ENCODE results near the gene MPZL2.

The MPZL2 gene

DNA sequence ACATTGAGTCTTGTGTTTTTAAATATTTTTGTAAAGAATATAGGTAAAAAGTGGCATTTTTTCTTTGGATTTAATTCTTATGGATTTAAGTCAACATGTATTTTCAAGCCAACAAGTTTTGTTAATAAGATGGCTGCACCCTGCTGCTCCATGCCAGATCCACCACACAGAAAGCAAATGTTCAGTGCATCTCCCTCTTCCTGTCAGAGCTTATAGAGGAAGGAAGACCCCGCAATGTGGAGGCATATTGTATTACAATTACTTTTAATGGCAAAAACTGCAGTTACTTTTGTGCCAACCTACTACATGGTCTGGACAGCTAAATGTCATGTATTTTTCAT, 40.1 kb upstream of the MPZL2 start:
- no peak overlapping the region for H3K9ac ChIP-seq (ENCODE audit: low read depth, low read length)
- H3K4me3 ChIP-seq (ENCODE audit: low read depth, low read length), result no peak overlapping the region
- H3K4me1 ChIP-seq (ENCODE audit: control insufficient read depth, insufficient read depth, low read length), result no peaks in the 10 kb centered on the region

DNA sequence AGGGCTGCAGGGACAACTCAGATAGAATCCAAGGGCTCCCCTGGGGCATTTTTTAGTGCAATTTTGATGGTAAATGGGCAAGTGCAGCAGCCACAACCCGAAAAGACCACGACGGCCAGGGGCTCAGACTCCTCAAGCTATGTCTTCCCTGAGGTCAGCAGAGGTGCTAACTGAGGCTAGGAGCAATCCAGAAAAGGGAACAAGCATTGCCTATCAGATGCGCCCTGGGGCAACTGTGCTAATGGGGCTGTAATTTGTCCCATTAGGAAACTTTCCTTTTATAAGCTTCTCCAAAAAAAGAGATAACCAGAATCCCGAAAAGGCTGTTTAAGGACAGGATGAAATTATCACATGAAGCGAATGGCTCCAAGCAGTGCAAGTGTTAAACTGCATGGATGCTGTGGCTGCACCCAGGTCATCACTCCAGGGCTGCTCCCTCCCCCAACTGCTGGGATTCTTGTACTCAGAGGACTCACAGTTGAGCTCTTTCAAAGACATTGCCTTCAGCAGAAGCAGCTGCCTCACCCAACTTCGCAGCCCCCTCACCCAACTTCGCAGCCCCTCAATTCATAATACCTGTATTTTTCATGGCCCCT, 37.6 kb upstream of the MPZL2 start:
- Histone ChIP-seq H3K9ac (ENCODE audit: low read depth, low read length) (no peak overlapping the region), H3K27ac (ENCODE audit: low read depth, low read length) (no peak overlapping the region), H3K27me3 (ENCODE audit: control insufficient read depth, insufficient read depth, low read length) (no peaks in the 10 kb centered on the region; the same call in 1 of the 2 replicates), H3K36me3 (ENCODE audit: control insufficient read depth, insufficient read depth, low read length) (no peaks in the 10 kb centered on the region), H3K4me1 (ENCODE audit: control insufficient read depth, insufficient read depth, low read length) (no peaks in the 10 kb centered on the region), H3K4me3 (ENCODE audit: low read depth, low read length) (no peak overlapping the region), H3K9me3 (ENCODE audit: control insufficient read depth, insufficient read depth, low read length) (no peaks in the 10 kb centered on the region)

More for the DNA sequence above, 40.1 kb upstream of the MPZL2 start:
- Histone ChIP-seq H3K9me3 (ENCODE audit: control insufficient read depth, insufficient read depth, low read length) (no peaks in the 10 kb centered on the region), H3K27ac (ENCODE audit: low read depth, low read length) (no peak overlapping the region), H3K27me3 (ENCODE audit: control insufficient read depth, insufficient read depth, low read length) (no peaks in the 10 kb centered on the region; the same call in 1 of the 2 replicates), H3K36me3 (ENCODE audit: control insufficient read depth, insufficient read depth, low read length) (no peaks in the 10 kb centered on the region)

DNA sequence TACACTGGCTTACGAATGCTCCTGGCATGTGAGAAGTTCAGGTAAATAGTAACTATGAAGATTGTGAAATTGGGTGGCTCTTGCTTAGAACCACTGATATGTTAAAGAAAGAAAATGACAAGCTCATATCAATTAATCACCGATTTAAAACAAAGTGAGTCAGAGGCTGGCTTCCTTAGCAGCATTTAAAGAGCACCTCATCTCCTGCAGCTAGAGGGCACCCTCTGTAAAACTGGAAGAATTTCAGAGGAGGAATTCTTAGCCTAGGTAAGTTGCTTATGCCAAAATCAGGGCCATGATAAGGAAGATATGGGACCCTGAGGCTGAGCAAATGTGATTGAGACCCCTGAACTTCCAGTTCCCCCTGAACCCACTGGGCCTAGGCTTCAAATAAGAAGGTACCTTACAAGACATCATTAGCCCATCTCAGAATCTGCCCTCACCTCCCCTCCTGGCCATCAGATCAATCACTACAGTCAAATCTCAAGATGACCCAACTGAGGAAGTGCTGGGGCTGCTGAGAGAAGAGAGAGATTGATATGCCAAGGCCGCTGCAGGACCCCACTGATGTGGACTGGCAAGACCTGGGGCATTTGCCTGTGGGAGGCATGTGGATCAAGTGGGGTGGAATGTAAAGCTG, 31.8 kb upstream of the MPZL2 start:
- no peaks in the 10 kb centered on the region for H3K9me3 ChIP-seq (ENCODE audit: control insufficient read depth, insufficient read depth, low read length)
- no peaks in the 10 kb centered on the region for H3K36me3 ChIP-seq (ENCODE audit: control insufficient read depth, insufficient read depth, low read length)

DNA sequence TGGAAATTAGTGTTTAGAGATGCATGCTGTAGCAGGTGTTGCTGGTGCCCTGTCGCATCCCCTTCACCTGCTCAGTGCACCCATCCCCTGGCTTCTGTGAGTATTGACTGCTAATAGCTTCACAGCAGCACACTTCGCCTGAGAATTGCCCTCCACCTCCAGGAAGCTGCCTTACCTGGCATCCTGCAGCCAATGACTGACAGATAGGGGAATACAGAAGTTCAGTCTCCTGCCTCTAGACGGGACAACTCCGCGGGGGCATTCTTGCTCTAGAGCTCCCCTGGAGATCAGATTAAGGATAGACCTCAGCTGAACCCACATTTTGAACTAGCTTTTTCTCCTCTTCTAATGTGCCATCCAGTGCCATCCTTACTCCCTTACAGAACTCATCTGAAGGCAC, 31.1 kb upstream of the MPZL2 start:
- Histone ChIP-seq H3K9me3 (ENCODE audit: control insufficient read depth, insufficient read depth, low read length) (no peaks in the 10 kb centered on the region), H3K36me3 (ENCODE audit: control insufficient read depth, insufficient read depth, low read length) (no peaks in the 10 kb centered on the region), H3K4me1 (ENCODE audit: control insufficient read depth, insufficient read depth, low read length) (no peaks in the 10 kb centered on the region), H3K4me3 (ENCODE audit: low read depth, low read length) (no peak overlapping the region), H3K9ac (ENCODE audit: low read depth, low read length) (no peak overlapping the region), H3K27me3 (ENCODE audit: control insufficient read depth, insufficient read depth, low read length) (peaks cover 3% of the 10 kb centered on the region; the same call in 1 of the 2 replicates), H3K27ac (ENCODE audit: low read depth, low read length) (no peak overlapping the region)

More for the DNA sequence above, 31.8 kb upstream of the MPZL2 start:
- Histone ChIP-seq H3K27ac (ENCODE audit: low read depth, low read length) (no peak overlapping the region), H3K4me1 (ENCODE audit: control insufficient read depth, insufficient read depth, low read length) (no peaks in the 10 kb centered on the region), H3K9ac (ENCODE audit: low read depth, low read length) (no peak overlapping the region), H3K4me3 (ENCODE audit: low read depth, low read length) (no peak overlapping the region), H3K27me3 (ENCODE audit: control insufficient read depth, insufficient read depth, low read length) (peaks cover 3% of the 10 kb centered on the region; the same call in 1 of the 2 replicates)

DNA sequence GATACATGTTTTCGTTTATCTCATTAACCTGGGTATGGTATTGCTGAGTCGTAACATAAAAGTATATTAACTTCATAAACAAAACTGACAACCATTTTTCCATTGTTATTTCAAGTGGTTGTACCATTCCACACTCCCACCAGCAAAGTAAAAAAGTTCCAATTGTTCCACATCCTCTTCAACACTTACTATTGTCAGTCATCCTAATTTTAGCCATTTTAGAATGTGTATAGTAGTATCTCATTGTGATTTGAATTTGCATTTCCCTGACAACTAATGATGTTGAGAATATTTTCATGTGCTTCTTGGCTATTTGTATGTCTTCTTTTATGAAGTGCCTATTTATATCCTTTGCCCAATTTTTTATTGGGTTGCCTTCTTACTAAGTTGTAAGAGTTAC, 30.0 kb upstream of the MPZL2 start:
- Histone ChIP-seq H3K9ac (ENCODE audit: low read depth, low read length) (no peak overlapping the region), H3K4me3 (ENCODE audit: low read depth, low read length) (no peak overlapping the region), H3K4me1 (ENCODE audit: control insufficient read depth, insufficient read depth, low read length) (no peaks in the 10 kb centered on the region), H3K36me3 (ENCODE audit: control insufficient read depth, insufficient read depth, low read length) (no peaks in the 10 kb centered on the region), H3K27ac (ENCODE audit: low read depth, low read length) (no peak overlapping the region), H3K27me3 (ENCODE audit: control insufficient read depth, insufficient read depth, low read length) (peaks cover 3% of the 10 kb centered on the region; the same call in 1 of the 2 replicates), H3K9me3 (ENCODE audit: control insufficient read depth, insufficient read depth, low read length) (no peaks in the 10 kb centered on the region)

DNA sequence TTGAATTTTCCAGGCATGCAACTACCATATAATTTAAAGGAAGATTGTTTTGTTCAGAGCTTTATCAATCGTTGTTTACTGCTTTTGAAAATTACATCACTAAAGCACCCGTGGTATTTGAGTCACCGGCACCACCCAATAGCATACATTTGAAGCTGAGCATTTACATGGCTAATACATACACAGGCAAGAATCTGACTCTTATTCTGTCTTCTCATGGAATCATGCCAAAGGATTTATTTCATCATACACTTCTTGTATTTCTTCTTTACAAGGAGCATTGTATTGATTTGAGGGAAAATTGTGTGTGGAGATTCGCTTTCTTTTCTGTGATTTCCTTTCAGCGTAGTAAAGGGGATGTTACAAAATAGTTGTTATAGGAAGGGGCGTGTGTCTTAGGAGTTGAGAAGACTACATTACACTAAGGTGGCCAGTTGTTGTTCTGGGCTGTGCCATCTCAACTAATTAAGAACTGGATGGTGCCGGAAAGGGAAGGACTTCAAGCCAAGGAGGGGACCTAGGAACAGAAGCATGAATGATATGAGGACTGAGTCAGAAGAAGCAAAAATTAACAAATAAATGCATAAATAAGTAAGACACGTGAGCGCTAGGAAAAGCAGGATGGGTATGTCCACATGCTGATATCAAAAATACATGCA, 27.5 kb upstream of the MPZL2 start:
- Histone ChIP-seq H3K4me3 (ENCODE audit: low read depth, low read length) (no peak overlapping the region), H3K4me1 (ENCODE audit: control insufficient read depth, insufficient read depth, low read length) (no peaks in the 10 kb centered on the region), H3K9ac (ENCODE audit: low read depth, low read length) (no peak overlapping the region), H3K27ac (ENCODE audit: low read depth, low read length) (no peak overlapping the region), H3K27me3 (ENCODE audit: control insufficient read depth, insufficient read depth, low read length) (peaks cover 3% of the 10 kb centered on the region; the same call in 1 of the 2 replicates), H3K36me3 (ENCODE audit: control insufficient read depth, insufficient read depth, low read length) (no peaks in the 10 kb centered on the region), H3K9me3 (ENCODE audit: control insufficient read depth, insufficient read depth, low read length) (no peaks in the 10 kb centered on the region)

DNA sequence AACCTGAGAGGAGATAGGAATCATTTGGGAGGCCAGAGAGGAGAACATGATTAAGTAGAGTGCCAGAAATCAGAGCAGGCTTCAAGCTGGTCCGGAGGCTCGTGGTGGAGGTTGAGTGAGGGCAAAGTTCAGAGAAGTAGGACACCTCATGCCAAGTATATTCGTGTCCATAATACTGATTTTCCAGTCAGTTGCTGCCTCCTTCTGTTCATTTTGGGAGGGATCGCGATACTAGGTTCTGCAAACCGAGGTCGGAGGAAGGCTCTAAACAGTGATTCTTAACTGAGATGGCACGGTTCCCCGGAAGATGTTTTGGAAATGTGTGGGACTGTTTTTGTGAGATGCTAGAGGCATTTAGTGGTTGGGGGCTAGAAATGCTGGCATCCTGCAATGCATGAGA, 26.8 kb upstream of the MPZL2 start:
- H3K27ac ChIP-seq (ENCODE audit: low read depth, low read length), result no peak overlapping the region
- H3K9ac ChIP-seq (ENCODE audit: low read depth, low read length), result no peak overlapping the region
- no peaks in the 10 kb centered on the region for H3K9me3 ChIP-seq (ENCODE audit: control insufficient read depth, insufficient read depth, low read length)
- H3K4me3 ChIP-seq (ENCODE audit: low read depth, low read length), result no peak overlapping the region
- H3K27me3 ChIP-seq (ENCODE audit: control insufficient read depth, insufficient read depth, low read length), result peaks cover 6% of the 10 kb centered on the region; the same call in 1 of the 2 replicates
- no peaks in the 10 kb centered on the region for H3K36me3 ChIP-seq (ENCODE audit: control insufficient read depth, insufficient read depth, low read length)
- no peaks in the 10 kb centered on the region for H3K4me1 ChIP-seq (ENCODE audit: control insufficient read depth, insufficient read depth, low read length)

DNA sequence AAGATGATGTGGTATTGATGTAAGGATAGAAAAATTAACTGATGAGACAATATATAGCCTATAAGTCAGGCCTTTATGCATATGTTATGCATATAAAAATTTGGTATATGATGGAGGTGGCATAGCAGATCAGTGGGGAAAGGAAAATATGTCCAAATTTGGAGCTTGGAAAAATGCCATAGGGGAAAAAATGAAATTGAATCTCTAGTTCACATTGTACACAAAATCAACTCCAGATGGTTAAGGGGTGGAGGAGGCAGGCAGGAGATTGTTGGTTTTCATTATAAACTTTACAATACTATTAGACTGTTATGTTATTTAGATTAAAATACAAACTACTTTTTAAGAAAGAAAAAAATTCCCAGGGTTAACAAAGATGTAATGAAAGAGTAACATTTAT, 25.3 kb upstream of the MPZL2 start:
- Histone ChIP-seq H3K36me3 (ENCODE audit: control insufficient read depth, insufficient read depth, low read length) (no peaks in the 10 kb centered on the region), H3K9ac (ENCODE audit: low read depth, low read length) (no peak overlapping the region), H3K4me1 (ENCODE audit: control insufficient read depth, insufficient read depth, low read length) (no peaks in the 10 kb centered on the region), H3K27ac (ENCODE audit: low read depth, low read length) (no peak overlapping the region), H3K4me3 (ENCODE audit: low read depth, low read length) (no peak overlapping the region), H3K27me3 (ENCODE audit: control insufficient read depth, insufficient read depth, low read length) (peaks cover 6% of the 10 kb centered on the region; the same call in 1 of the 2 replicates), H3K9me3 (ENCODE audit: control insufficient read depth, insufficient read depth, low read length) (no peaks in the 10 kb centered on the region)

DNA sequence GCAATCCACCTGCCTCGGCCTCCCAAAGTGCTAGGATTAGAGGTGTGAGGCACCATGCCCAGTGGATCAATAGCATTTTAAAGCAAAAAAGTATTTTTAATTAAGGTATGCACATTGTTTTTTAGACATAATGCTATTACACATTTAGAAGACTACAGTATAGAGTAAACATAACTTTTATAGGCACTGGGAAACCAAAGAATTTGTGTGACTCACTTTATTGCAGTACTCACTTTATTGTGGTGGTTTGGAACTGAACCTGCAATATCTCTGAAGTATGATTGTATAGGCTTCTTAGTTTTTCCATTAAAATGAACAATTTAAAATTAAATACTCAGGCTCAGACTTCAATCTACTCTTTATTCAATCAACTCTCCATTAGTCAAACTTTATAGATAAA, 22.9 kb upstream of the MPZL2 start:
- no peak overlapping the region for H3K4me3 ChIP-seq (ENCODE audit: low read depth, low read length)

DNA sequence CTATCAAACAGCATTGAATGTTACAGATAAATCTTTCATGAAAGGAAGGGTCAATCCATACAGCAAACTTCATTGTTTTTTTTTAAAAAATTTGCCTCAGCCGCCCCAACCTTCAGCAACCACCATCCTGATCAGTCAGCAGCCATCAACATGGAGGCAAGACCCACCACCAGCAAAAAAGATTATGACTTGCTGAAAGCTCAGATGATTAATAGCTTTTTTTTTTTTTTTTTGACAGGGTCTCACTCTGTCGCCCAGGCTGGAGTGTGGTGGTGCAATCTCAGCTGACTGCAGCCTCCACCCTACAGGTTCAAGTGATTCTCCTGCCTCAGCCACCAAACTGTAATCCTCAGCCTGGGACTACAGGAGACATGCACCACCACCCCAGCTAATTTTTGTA, 22.4 kb upstream of the MPZL2 start:
- H3K4me1 ChIP-seq (ENCODE audit: control insufficient read depth, insufficient read depth, low read length), result no peaks in the 10 kb centered on the region
- no peak overlapping the region for H3K4me3 ChIP-seq (ENCODE audit: low read depth, low read length)
- peaks cover 6% of the 10 kb centered on the region; the same call in 1 of the 2 replicates for H3K27me3 ChIP-seq (ENCODE audit: control insufficient read depth, insufficient read depth, low read length)
- H3K27ac ChIP-seq (ENCODE audit: low read depth, low read length), result no peak overlapping the region
- H3K9ac ChIP-seq (ENCODE audit: low read depth, low read length), result no peak overlapping the region
- no peaks in the 10 kb centered on the region for H3K9me3 ChIP-seq (ENCODE audit: control insufficient read depth, insufficient read depth, low read length)
- no peaks in the 10 kb centered on the region for H3K36me3 ChIP-seq (ENCODE audit: control insufficient read depth, insufficient read depth, low read length)

More for the DNA sequence above, 22.9 kb upstream of the MPZL2 start:
- Histone ChIP-seq H3K27me3 (ENCODE audit: control insufficient read depth, insufficient read depth, low read length) (peaks cover 6% of the 10 kb centered on the region; the same call in 1 of the 2 replicates), H3K4me1 (ENCODE audit: control insufficient read depth, insufficient read depth, low read length) (no peaks in the 10 kb centered on the region), H3K9me3 (ENCODE audit: control insufficient read depth, insufficient read depth, low read length) (no peaks in the 10 kb centered on the region), H3K27ac (ENCODE audit: low read depth, low read length) (no peak overlapping the region), H3K36me3 (ENCODE audit: control insufficient read depth, insufficient read depth, low read length) (no peaks in the 10 kb centered on the region), H3K9ac (ENCODE audit: low read depth, low read length) (no peak overlapping the region)

DNA sequence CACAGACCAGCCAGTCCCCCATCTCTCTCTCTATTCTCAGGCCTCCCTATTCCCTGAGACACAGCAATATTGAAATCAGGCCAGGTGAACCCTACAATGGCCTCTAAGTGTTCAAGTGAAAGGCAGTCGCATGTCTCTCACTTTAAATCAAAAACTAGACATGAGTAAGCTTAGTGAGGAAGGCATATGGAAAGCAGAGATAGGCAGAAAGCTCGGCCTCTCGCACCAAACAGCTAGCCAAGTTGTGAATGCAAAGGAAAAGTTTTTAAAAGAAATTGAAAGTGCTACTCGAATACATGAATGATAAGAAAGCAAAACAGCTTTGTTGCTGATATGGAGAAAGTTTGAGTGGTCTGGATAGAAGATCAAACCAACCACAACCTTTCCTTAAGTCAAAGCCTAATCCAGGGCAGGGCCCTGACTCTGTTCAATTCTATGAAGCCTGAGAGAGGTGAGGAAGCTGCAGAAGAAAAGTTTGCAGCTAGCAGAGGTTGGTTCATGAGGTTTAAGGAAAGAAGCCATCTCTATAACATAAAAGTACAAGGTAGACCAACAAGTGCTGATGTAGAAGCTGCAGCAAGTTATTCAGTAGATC, 19.8 kb upstream of the MPZL2 start:
- Histone ChIP-seq H3K27ac (ENCODE audit: low read depth, low read length) (no peak overlapping the region), H3K27me3 (ENCODE audit: control insufficient read depth, insufficient read depth, low read length) (0 out of 2 replicates have a peak, but pooled peaks cover 3% of the 10 kb centered on the region)

More for the DNA sequence above, 19.8 kb upstream of the MPZL2 start:
- no peak overlapping the region for H3K9ac ChIP-seq (ENCODE audit: low read depth, low read length)
- H3K4me1 ChIP-seq (ENCODE audit: control insufficient read depth, insufficient read depth, low read length), result no peaks in the 10 kb centered on the region
- H3K36me3 ChIP-seq (ENCODE audit: control insufficient read depth, insufficient read depth, low read length), result no peaks in the 10 kb centered on the region
- H3K4me3 ChIP-seq (ENCODE audit: low read depth, low read length), result no peak overlapping the region
- H3K9me3 ChIP-seq (ENCODE audit: control insufficient read depth, insufficient read depth, low read length), result no peaks in the 10 kb centered on the region
